ENCODE results near the gene MORC2. TPM values are rescaled to one million over a fixed set of nuclear protein-coding genes. Genes with fewer than 3 reads are reported as not detected.

Gene MORC2
- total RNA-seq, 2 donors from 2014 or later = 16.7 to 27.5 TPM

- no peaks in the 10 kb centered on the region for H3K9me3 ChIP-seq
- H3K4me3 ChIP-seq = no peak overlapping the region
- H3K4me1 ChIP-seq (ENCODE audit: control insufficient read depth in 1 of 2, low read depth in 2 of 2) = no peaks in the 10 kb centered on the region
- TF ChIP-seq, protein P1, sequence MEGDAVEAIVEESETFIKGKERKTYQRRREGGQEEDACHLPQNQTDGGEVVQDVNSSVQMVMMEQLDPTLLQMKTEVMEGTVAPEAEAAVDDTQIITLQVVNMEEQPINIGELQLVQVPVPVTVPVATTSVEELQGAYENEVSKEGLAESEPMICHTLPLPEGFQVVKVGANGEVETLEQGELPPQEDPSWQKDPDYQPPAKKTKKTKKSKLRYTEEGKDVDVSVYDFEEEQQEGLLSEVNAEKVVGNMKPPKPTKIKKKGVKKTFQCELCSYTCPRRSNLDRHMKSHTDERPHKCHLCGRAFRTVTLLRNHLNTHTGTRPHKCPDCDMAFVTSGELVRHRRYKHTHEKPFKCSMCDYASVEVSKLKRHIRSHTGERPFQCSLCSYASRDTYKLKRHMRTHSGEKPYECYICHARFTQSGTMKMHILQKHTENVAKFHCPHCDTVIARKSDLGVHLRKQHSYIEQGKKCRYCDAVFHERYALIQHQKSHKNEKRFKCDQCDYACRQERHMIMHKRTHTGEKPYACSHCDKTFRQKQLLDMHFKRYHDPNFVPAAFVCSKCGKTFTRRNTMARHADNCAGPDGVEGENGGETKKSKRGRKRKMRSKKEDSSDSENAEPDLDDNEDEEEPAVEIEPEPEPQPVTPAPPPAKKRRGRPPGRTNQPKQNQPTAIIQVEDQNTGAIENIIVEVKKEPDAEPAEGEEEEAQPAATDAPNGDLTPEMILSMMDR (IDR thresholded peaks at IDR 0.05) = no peak
- ATAC-seq (ENCODE audit: insufficient number of reproducible peaks, low FRiP score, low read depth) = no peak
- no peak for DNase-seq (ENCODE audit: low spot score)
- H3K27ac ChIP-seq = no peak overlapping the region
- no peaks in the 10 kb centered on the region for H3K27me3 ChIP-seq (replicated peaks; ENCODE audit: insufficient read depth)
- H3K36me3 ChIP-seq = peaks cover 59% of the 10 kb centered on the region
Observed at GRCh38 chr22:30928401-30928800, 40.2 kb downstream of the MORC2 start.

DNA sequence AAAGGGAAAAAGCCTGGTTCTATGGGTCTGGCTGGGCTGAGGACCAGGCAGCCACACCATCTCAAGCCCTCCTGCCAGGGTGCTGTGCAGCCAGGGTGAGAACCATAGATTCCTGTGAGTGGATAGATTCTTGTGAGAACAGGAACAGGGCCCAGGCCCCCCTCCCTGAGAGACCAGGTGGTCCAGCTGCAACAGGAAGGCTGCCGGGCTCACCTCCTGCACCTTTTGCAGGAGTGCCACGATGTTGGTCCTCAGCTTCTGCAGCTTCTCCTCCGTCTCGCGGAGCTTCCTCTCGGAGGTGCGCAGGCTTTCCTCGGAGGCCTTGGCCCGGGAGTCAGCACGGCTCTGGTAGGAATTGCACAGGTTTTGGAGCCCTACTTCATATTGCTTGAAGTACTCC is 40.8 kb downstream of the MORC2 start:
- H3K27me3 ChIP-seq (replicated peaks; ENCODE audit: insufficient read depth) = no peaks in the 10 kb centered on the region
- no peak overlapping the region for H3K4me3 ChIP-seq
- H3K9me3 ChIP-seq = no peaks in the 10 kb centered on the region
- DNase-seq (ENCODE audit: low spot score) = no peak
- peaks cover 54% of the 10 kb centered on the region for H3K36me3 ChIP-seq
- TF ChIP-seq, protein P1 (IDR thresholded peaks at IDR 0.05) = no peak
- no peak overlapping the region for H3K27ac ChIP-seq
- no peak for ATAC-seq (ENCODE audit: insufficient number of reproducible peaks, low FRiP score, low read depth)
- no peaks in the 10 kb centered on the region for H3K4me1 ChIP-seq (ENCODE audit: control insufficient read depth in 1 of 2, low read depth in 2 of 2)

DNA sequence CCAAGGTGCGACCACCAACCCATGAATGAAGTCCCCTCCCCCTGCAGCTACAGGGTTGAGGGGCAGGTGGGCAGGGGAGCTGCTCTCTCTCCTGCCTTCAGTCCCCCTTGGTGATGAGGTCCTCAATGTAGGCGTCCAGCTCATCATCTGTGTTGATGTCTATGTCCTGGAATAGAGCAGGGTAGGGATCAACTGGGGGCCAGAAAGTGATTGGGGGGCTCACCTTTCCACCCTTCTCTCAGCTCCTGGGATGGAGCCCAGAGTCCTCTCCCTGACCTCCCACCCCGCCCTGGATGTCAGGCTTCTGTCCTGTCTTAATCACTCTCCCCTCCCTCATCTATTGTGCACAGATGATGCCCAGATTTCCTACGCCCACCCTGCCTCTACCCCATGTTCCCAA is 41.9 kb downstream of the MORC2 start:
- H3K27me3 ChIP-seq (replicated peaks; ENCODE audit: insufficient read depth) = no peaks in the 10 kb centered on the region
- H3K27ac ChIP-seq = no peak overlapping the region
- peaks cover 0 to 5% of the 10 kb centered on the region in 2 donors for H3K4me1 ChIP-seq (ENCODE audit: control insufficient read depth in 1 of 2, low read depth in 2 of 2)
- TF ChIP-seq, protein P1 (IDR thresholded peaks at IDR 0.05) = no peak
- no peak overlapping the region for H3K4me3 ChIP-seq
- peaks cover 44% of the 10 kb centered on the region for H3K36me3 ChIP-seq
- ATAC-seq (ENCODE audit: insufficient number of reproducible peaks, low FRiP score, low read depth) (no peak), DNase-seq (ENCODE audit: low spot score) (no peak)
- H3K9me3 ChIP-seq = no peaks in the 10 kb centered on the region

DNA sequence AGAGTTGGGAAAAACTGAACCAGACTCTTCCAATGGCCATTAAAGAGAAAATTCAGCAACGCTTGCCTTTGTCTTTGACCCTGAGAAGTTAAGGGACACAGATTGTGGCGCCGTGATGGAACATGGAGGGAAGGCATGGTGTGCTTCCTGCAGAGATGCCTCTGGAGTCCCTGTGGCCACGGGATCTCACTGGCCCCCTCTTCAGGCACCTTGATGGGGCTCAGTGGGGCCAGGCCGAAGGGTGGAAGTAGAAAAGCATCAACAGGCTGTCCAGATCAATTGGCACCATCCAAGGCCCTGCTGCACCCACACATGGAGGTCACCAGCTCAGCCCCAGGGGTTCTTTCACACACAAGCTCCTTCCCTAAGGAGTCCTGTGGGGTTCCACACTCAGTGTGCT is 42.9 kb downstream of the MORC2 start:
- no peak overlapping the region for H3K27ac ChIP-seq
- no peak for ATAC-seq (ENCODE audit: insufficient number of reproducible peaks, low FRiP score, low read depth)
- TF ChIP-seq, protein P1 (IDR thresholded peaks at IDR 0.05) = no peak
- H3K36me3 ChIP-seq = peaks cover 34% of the 10 kb centered on the region
- no peak overlapping the region for H3K4me3 ChIP-seq
- DNase-seq (ENCODE audit: low spot score) = no peak
- no peaks in the 10 kb centered on the region for H3K9me3 ChIP-seq
- peaks cover 0 to 12% of the 10 kb centered on the region in 2 donors for H3K4me1 ChIP-seq (ENCODE audit: control insufficient read depth in 1 of 2, low read depth in 2 of 2)
- no peaks in the 10 kb centered on the region for H3K27me3 ChIP-seq (replicated peaks; ENCODE audit: insufficient read depth)

DNA sequence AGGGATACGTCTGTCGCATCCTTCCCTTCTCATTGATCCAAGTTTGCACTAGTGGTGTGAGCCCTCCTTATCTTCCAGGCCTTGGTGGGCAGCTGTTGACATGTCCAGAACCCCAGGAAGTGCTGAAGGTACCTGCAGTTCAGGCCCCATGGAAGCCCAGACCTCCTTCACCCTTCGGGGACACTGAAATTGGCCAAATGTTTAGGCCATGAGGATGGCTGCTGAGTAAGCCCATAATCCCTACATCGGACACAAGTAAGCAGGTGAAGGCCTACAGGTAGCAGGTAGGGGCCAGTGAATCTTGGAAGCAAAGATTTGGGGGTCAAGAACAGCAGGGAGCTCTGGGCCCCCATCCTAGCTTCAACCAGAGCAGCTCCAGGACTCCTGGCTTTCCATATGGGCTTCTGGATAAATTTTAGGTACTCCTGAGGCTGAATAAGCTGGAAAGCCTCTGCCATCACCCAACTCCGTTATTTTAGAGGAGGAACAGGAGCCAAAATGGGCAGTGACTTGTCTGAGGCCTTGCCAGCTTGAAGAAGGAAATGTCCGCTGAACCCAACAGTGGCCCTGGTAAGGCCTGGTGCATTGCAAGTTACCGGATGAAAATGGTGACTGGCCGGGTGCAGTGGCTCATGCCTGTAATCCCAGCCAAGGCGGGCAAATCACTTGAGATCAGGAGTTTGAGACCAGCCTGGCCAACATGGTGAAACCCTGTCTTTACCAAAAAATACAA is 45.2 kb downstream of the MORC2 start:
- Histone ChIP-seq H3K4me1 (ENCODE audit: control insufficient read depth in 1 of 2, low read depth in 2 of 2) (peaks cover 0 to 14% of the 10 kb centered on the region in 2 donors), H3K36me3 (peaks cover 27% of the 10 kb centered on the region), H3K27me3 (replicated peaks; ENCODE audit: insufficient read depth) (no peaks in the 10 kb centered on the region), H3K9me3 (no peaks in the 10 kb centered on the region), H3K4me3 (no peak overlapping the region), H3K27ac (no peak overlapping the region)
- DNase-seq (ENCODE audit: low spot score) = no peak
- TF ChIP-seq, protein P1 (IDR thresholded peaks at IDR 0.05) = no peak
- ATAC-seq (ENCODE audit: insufficient number of reproducible peaks, low FRiP score, low read depth) = no peak
